Measurements from ENCODE around the gene SH3GLB2.
"Not testable (repeated sequence)": the region's sequence is repeated elsewhere in the genome, so short reads cannot be mapped to it uniquely, and the experiment has no call there.

The SH3GLB2 gene

GRCh38 chr9:129023036-129023907 lies 4.9 kb downstream of the SH3GLB2 start:
- peak in 21 of 56 donors; percentile 14 to 63 (median 30) for DNase-seq

GRCh38 chr9:129022037-129022436 lies 6.1 kb downstream of the SH3GLB2 start:
- DNase-seq = no peak

GRCh38 chr9:129021091-129021490 lies 7.0 kb downstream of the SH3GLB2 start:
- no peak for DNase-seq

GRCh38 chr9:129014608-129015007 lies 13.5 kb downstream of the SH3GLB2 start:
- no peak for DNase-seq

GRCh38 chr9:129014124-129014523 lies 14.0 kb downstream of the SH3GLB2 start:
- no peak for DNase-seq

GRCh38 chr9:129013674-129014073 lies 14.5 kb downstream of the SH3GLB2 start:
- DNase-seq = no peak

- no peak for DNase-seq
These were observed 15.2 kb downstream of the SH3GLB2 start for GRCh38 chr9:129012893-129013448.

- no peak for DNase-seq
These were observed 15.8 kb downstream of the SH3GLB2 start for GRCh38 chr9:129012343-129012742.

- DNase-seq = no peak
These were observed 16.4 kb downstream of the SH3GLB2 start for GRCh38 chr9:129011761-129012181.

GRCh38 chr9:129011170-129011569 lies 17.0 kb downstream of the SH3GLB2 start:
- no peak for DNase-seq

GRCh38 chr9:129010267-129010975 lies 17.7 kb downstream of the SH3GLB2 start:
- no peak for DNase-seq

GRCh38 chr9:129009584-129010141 lies 18.5 kb downstream of the SH3GLB2 start:
- no peak for DNase-seq

GRCh38 chr9:129008986-129009583 lies 19.0 kb downstream of the SH3GLB2 start:
- no peak for DNase-seq

GRCh38 chr9:129008469-129008965 lies 19.6 kb downstream of the SH3GLB2 start:
- no peak for DNase-seq

GRCh38 chr9:129007766-129008468 lies 20.2 kb downstream of the SH3GLB2 start:
- DNase-seq = no peak

GRCh38 chr9:129007035-129007765 lies 20.9 kb downstream of the SH3GLB2 start:
- DNase-seq = peak in 1 of 56 donors; percentile 25

GRCh38 chr9:129006328-129007034 lies 21.6 kb downstream of the SH3GLB2 start:
- DNase-seq = peak in 46 of 56 donors; percentile 18 to 85 (median 64)

GRCh38 chr9:129005336-129005997 lies 22.7 kb downstream of the SH3GLB2 start:
- DNase-seq = no peak

GRCh38 chr9:129004173-129004572 lies 24.0 kb downstream of the SH3GLB2 start:
- not testable (repeated sequence) for DNase-seq

All from nucleus accumbens (tissue), 56 donors.